H9 (cell line): ENCODE results near the gene DSCAM. TPM values are rescaled to one million over a fixed set of nuclear protein-coding genes. Genes with fewer than 3 reads are reported as not detected.

Experiments
- DNase-seq: peaks from one replicate; pipeline ENCODE4 v3.0.0-alpha.2; 2017
- H2AFZ ChIP-seq: one replicate; pipeline ENCODE4 v1.6.1; 2013; ENCODE audit warnings: mild to moderate bottlenecking, low read length, control low read depth, moderate library complexity
- H2AK5ac ChIP-seq: 2 replicates; pipeline ENCODE4 v1.6.1; 2013; ENCODE audit warnings: low read length, control low read depth, mixed read lengths; ENCODE audit not compliant: insufficient read length
- H2BK120ac ChIP-seq: one replicate; pipeline ENCODE4 v1.6.1; 2013; ENCODE audit warnings: low read depth, mild to moderate bottlenecking, low read length, control low read depth, inconsistent platforms; ENCODE audit not compliant: poor library complexity, severe bottlenecking
- H2BK12ac ChIP-seq: 2 replicates; pipeline ENCODE4 v1.6.1; 2013; ENCODE audit warnings: low read length, control low read depth, mixed read lengths, low read depth; ENCODE audit not compliant: insufficient read length
- H2BK15ac ChIP-seq: 2 replicates; pipeline ENCODE4 v1.6.1; 2013; ENCODE audit warnings: low read depth, low read length, control low read depth
- H2BK20ac ChIP-seq: one replicate; pipeline ENCODE4 v1.6.1; 2013; ENCODE audit warnings: low read depth, mild to moderate bottlenecking, low read length, control low read depth, inconsistent platforms; ENCODE audit not compliant: poor library complexity, severe bottlenecking
- H2BK5ac ChIP-seq: 2 replicates; pipeline ENCODE4 v1.6.1; 2013; ENCODE audit warnings: low read length, control low read depth, mixed read lengths; ENCODE audit not compliant: insufficient read length
- H3K14ac ChIP-seq: 2 replicates; pipeline ENCODE4 v1.6.1; 2013; ENCODE audit warnings: low read length, control low read depth; ENCODE audit not compliant: insufficient read depth
- H3K18ac ChIP-seq: 2 replicates; pipeline ENCODE4 v1.6.1; 2013; ENCODE audit warnings: low read depth, mild to moderate bottlenecking, mixed read lengths, low read length, control low read depth; ENCODE audit not compliant: insufficient read length
- H3K23ac ChIP-seq: 2 replicates; pipeline ENCODE4 v1.6.1; 2013; ENCODE audit warnings: low read length, control low read depth, mixed read lengths, low read depth; ENCODE audit not compliant: insufficient read length
- H3K23me2 ChIP-seq: 2 replicates; pipeline ENCODE4 v1.6.1; 2013; ENCODE audit warnings: low read depth, mild to moderate bottlenecking, mixed read lengths, low read length, control low read depth; ENCODE audit not compliant: insufficient read length, poor library complexity, severe bottlenecking
- H3K27ac ChIP-seq: 2 replicates; pipeline ENCODE4 v1.5.1; 2013; ENCODE audit warnings: low read length, control low read depth, mixed read lengths, low read depth; ENCODE audit not compliant: insufficient read length
- H3K27me3 ChIP-seq: 2 replicates; pipeline ENCODE4 v1.6.1; 2013; ENCODE audit warnings: low read length, control low read depth, inconsistent platforms; ENCODE audit not compliant: insufficient read depth
- H3K4ac ChIP-seq: 2 replicates; pipeline ENCODE4 v1.6.1; 2013; ENCODE audit warnings: low read depth, mild to moderate bottlenecking, control low read depth, inconsistent platforms, low read length, moderate library complexity
- H3K4me1 ChIP-seq: 2 replicates; pipeline ENCODE4 v1.6.1; 2013; ENCODE audit warnings: low read length, control low read depth, inconsistent platforms; ENCODE audit not compliant: insufficient read depth
- H3K4me2 ChIP-seq: 2 replicates; pipeline ENCODE4 v1.6.1; 2013; ENCODE audit warnings: low read length, control low read depth, mixed read lengths; ENCODE audit not compliant: insufficient read length, insufficient read depth
- H3K56ac ChIP-seq: 2 replicates; pipeline ENCODE4 v1.6.1; 2013; ENCODE audit warnings: low read depth, mild to moderate bottlenecking, mixed read lengths, low read length, control low read depth; ENCODE audit not compliant: insufficient read length
- H3K79me1 ChIP-seq: 2 replicates; pipeline ENCODE4 v1.6.1; 2013; ENCODE audit warnings: low read depth, mild to moderate bottlenecking, moderate library complexity, low read length, control low read depth, inconsistent platforms; ENCODE audit not compliant: insufficient read depth, poor library complexity, severe bottlenecking
- H3K79me2 ChIP-seq: 2 replicates; pipeline ENCODE4 v1.6.1; 2013; ENCODE audit warnings: low read length, control low read depth, inconsistent platforms; ENCODE audit not compliant: insufficient read depth
- H3K9ac ChIP-seq: 2 replicates; pipeline ENCODE4 v1.6.1; 2013; ENCODE audit warnings: low read length, control low read depth, mixed read lengths; ENCODE audit not compliant: insufficient read length; ENCODE audit errors: extremely low read depth
- H3K9me3 ChIP-seq: one replicate; pipeline ENCODE4 v1.6.1; 2013; ENCODE audit warnings: low read depth, low read length, inconsistent platforms; ENCODE audit not compliant: control insufficient read depth
- H3T11ph ChIP-seq: one replicate; pipeline ENCODE4 v1.6.1; 2013; ENCODE audit warnings: mild to moderate bottlenecking, low read length, control low read depth, inconsistent platforms
- H4K20me1 ChIP-seq: one replicate; pipeline ENCODE4 v1.6.1; 2013; ENCODE audit not compliant: control insufficient read depth, insufficient read length, insufficient read depth
- H4K5ac ChIP-seq: 2 replicates; pipeline ENCODE4 v1.6.1; 2013; ENCODE audit warnings: low read depth, mild to moderate bottlenecking, mixed read lengths, low read length, control low read depth; ENCODE audit not compliant: insufficient read length
- H4K8ac ChIP-seq: replicated peaks from 2 replicates; pipeline ENCODE4 v1.6.1; 2013; ENCODE audit warnings: low read length, control low read depth, mixed read lengths, low read depth; ENCODE audit not compliant: insufficient read length
- H4K91ac ChIP-seq: 2 replicates; pipeline ENCODE4 v1.6.1; 2013; ENCODE audit warnings: low read depth, mild to moderate bottlenecking, moderate library complexity, mixed read lengths, low read length, control low read depth; ENCODE audit not compliant: insufficient read length
- H3K27ac Mint-ChIP-seq, 3 experiments: 2 replicates in 2 of 3; 3 replicates in 1 of 3; pipeline ENCODE4 v1.8.0; 2020 to 2021; ENCODE audit warnings: mixed read lengths in 3 of 3, mild to moderate bottlenecking in 1 of 3, moderate library complexity in 1 of 3
- H3K27me3 Mint-ChIP-seq: 2 replicates; pipeline ENCODE4 v1.8.0; 2021; ENCODE audit warnings: low read depth, mild to moderate bottlenecking, moderate library complexity, mixed read lengths
- H3K36me3 Mint-ChIP-seq, 3 experiments: 2 replicates in 2 of 3; 3 replicates in 1 of 3; pipeline ENCODE4 v1.8.0; 2020 to 2021; ENCODE audit warnings: low read depth in 3 of 3, mixed read lengths in 3 of 3; ENCODE audit not compliant: insufficient read depth in 1 of 3
- H3K4me1 Mint-ChIP-seq, 2 experiments: 2 replicates each; pipeline ENCODE4 v1.8.0; 2020; ENCODE audit warnings: mixed read lengths in 2 of 2
- H3K4me3 Mint-ChIP-seq, 2 experiments: 2 replicates in 1 of 2; 3 replicates in 1 of 2; pipeline ENCODE4 v1.8.0; 2020 to 2021; ENCODE audit warnings: mild to moderate bottlenecking in 2 of 2, mixed read lengths in 2 of 2, moderate library complexity in 1 of 2
- H3K9me3 Mint-ChIP-seq, 2 experiments: 2 replicates in 1 of 2; 3 replicates in 1 of 2; pipeline ENCODE4 v1.8.0; 2020; ENCODE audit warnings: mild to moderate bottlenecking in 2 of 2, mixed read lengths in 2 of 2, moderate library complexity in 1 of 2
- CTCF ChIP-seq: fragments of 200-600 bp; sonication (generic); conservative IDR thresholded peaks from 3 replicates; pipeline ENCODE4 v1.8.0; 2021; ENCODE audit warnings: antibody characterized with exemption, mild to moderate bottlenecking
- WGBS: extraction: QIAGEN DNeasy Blood & Tissue Kit; methylation state at CpG from one replicate; pipeline ENCODE4 v1.1.7; 2013; ENCODE audit warnings: missing lambda C conversion rate, low lambda C conversion rate, mixed read lengths; ENCODE audit not compliant: insufficient read length; ENCODE audit errors: extremely low coverage; 5-methylcytosine and 5-hydroxymethylcytosine counted together
- total RNA-seq: library from RNA; stranded (reverse); gene quantifications from 2 replicates; pipeline ENCODE4 v1.2.1, GENCODE V29; 2021

Gene DSCAM
- total RNA-seq, 1 experiment from 2014 or later, result 0.17 TPM

- Histone ChIP-seq H3K27me3 (no peaks in the 10 kb centered on the region), H2AFZ (no peak overlapping the region), H4K91ac (no peak overlapping the region), H3K4me1 (no peaks in the 10 kb centered on the region), H3K4me2 (no peak overlapping the region), H3K18ac (no peak overlapping the region), H3K79me1 (no peaks in the 10 kb centered on the region), H3K27ac (no peak overlapping the region), H3K4ac (no peak overlapping the region), H4K5ac (no peak overlapping the region), H2BK12ac (no peak overlapping the region), H2BK15ac (no peak overlapping the region), H4K20me1 (no peaks in the 10 kb centered on the region), H2BK5ac (no peak overlapping the region), H4K8ac (no peak overlapping the region), H3K56ac (no peak overlapping the region), H3K23ac (no peak overlapping the region), H2BK120ac (no peak overlapping the region), H3K79me2 (no peaks in the 10 kb centered on the region), H2BK20ac (no peak overlapping the region), H2AK5ac (no peak overlapping the region), H3K9ac (no peak overlapping the region), H3K14ac (no peak overlapping the region), H3T11ph (no peak overlapping the region), H3K23me2 (no peaks in the 10 kb centered on the region), H3K9me3 (no peaks in the 10 kb centered on the region)
- Mint-ChIP-seq H3K9me3 (no peaks in the 10 kb centered on the region; a peak in 2 of 5 replicates), H3K4me1 (peaks cover 0 to under 1% of the 10 kb centered on the region in 2 experiments; a peak in 1 of 4 replicates), H3K27ac (no peak overlapping the region), H3K27me3 (no peaks in the 10 kb centered on the region; the same call in none of the 2 replicates), H3K36me3 (no peaks in the 10 kb centered on the region), H3K4me3 (no peak overlapping the region)
- DNase-seq, result no peak
- no CpG with 5 or more reads among the region's 5 CpGs for WGBS
- TF ChIP-seq CTCF, result no peak
These were observed 718.1 kb downstream of the DSCAM start for GRCh38 chr21:40128891-40129290.
